Measurements from ENCODE around the gene NME9. TPM values are rescaled to one million over a fixed set of nuclear protein-coding genes. Genes with fewer than 3 reads are reported as not detected.

NME9 gene
- total and polyA plus RNA-seq, 10 of the 15 experiments (the other 5 are each of a cell fraction or from before 2014, with no cell fraction given), result 0.09 to 0.68 (median 0.22) TPM; not detected in 6

DNA sequence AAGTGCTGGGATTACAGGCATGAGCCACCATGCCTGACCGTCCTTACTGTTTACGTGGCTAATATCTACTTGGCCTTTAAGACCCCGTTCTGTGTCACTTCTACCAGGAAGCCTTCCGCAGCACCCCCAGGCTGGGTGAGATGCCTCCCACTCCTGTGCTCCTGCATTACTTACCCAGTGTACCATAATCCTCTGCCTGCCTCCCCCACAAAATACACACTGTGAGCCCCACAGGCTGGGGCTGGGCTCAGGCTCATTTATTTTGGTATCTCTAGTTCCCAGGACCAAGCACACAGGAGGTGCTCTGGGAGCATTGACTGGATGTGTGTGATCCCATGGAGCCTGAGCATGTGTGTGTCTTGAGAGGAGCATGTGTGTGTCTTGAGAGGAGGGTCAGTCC is 33.7 kb upstream of the NME9 start (continued):
- TF ChIP-seq TCF3 (IDR thresholded peaks at IDR 0.05; ENCODE audit: borderline replicate concordance, insufficient read depth, low read depth, low read length), result no peak
- no peak for TF ChIP-seq POLR2A (IDR thresholded peaks at IDR 0.05; ENCODE audit: low read depth, low read length)
- no peak for TF ChIP-seq EGR1 (IDR thresholded peaks at IDR 0.05; ENCODE audit: borderline replicate concordance in 1 of 2, low read depth in 2 of 2, low read length in 2 of 2)
- TF ChIP-seq, protein P1, sequence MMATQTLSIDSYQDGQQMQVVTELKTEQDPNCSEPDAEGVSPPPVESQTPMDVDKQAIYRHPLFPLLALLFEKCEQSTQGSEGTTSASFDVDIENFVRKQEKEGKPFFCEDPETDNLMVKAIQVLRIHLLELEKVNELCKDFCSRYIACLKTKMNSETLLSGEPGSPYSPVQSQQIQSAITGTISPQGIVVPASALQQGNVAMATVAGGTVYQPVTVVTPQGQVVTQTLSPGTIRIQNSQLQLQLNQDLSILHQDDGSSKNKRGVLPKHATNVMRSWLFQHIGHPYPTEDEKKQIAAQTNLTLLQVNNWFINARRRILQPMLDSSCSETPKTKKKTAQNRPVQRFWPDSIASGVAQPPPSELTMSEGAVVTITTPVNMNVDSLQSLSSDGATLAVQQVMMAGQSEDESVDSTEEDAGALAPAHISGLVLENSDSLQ (IDR thresholded peaks at IDR 0.05), result no peak
- TF ChIP-seq RFX5 (IDR thresholded peaks at IDR 0.05; ENCODE audit: low read depth, low read length), result no peak
- no peak for TF ChIP-seq TARDBP (IDR thresholded peaks at IDR 0.05; ENCODE audit: borderline replicate concordance)

DNA sequence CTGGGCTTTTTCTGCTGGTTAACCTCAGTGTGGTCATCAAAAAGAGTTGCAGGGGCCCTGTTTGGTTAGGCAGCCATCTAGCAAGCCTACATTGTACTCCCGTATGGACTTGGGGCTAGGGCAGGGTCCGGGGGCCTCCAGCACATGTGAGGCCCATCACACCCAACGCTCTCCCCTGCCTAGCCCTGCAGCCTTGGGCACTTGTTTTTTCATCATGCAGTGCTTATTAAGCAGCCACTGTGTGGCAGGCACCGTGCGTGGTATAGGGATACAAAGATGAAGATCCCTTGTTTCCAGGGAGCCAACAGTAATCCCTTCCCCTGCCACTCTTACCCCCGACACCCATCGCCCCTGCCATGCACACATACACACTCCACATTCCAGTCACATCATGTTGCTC is 32.9 kb upstream of the NME9 start:
- no peak for FAIRE-seq
- Histone ChIP-seq H3K4me1 (ENCODE audit: control insufficient read depth, insufficient read depth, low read length) (no peaks in the 10 kb centered on the region), H3K9ac (ENCODE audit: control insufficient read depth, insufficient read depth, low read length) (no peak overlapping the region), H2AFZ (ENCODE audit: control insufficient read depth, low read depth, low read length) (no peak overlapping the region), H3K4me3 (no peak overlapping the region), H3K79me2 (ENCODE audit: control insufficient read depth, insufficient read depth, low read length) (no peaks in the 10 kb centered on the region), H3K36me3 (ENCODE audit: control insufficient read depth in 2 of 2, insufficient read depth in 2 of 2, low read length in 1 of 2) (no peaks in the 10 kb centered on the region), H3K27ac (ENCODE audit: control insufficient read depth, insufficient read depth) (no peak overlapping the region), H3K9me3 (replicated peaks; ENCODE audit: control insufficient read depth, insufficient read depth, low read length) (no peaks in the 10 kb centered on the region), H3K27me3 (replicated peaks in 1 of 2; ENCODE audit: control insufficient read depth in 2 of 2, insufficient read depth in 2 of 2, low read length in 1 of 2) (peaks cover 1 to 3% of the 10 kb centered on the region in 2 experiments), H4K20me1 (ENCODE audit: control insufficient read depth, insufficient read depth) (peaks cover 2% of the 10 kb centered on the region; the same call in 1 of the 2 replicates), H3K4me2 (ENCODE audit: control insufficient read depth, insufficient read depth) (no peak overlapping the region)
- intact Hi-C loops (cut with micrococcal nuclease; ENCODE audit: unreplicated experiment) (no loop called here), in situ Hi-C loops (cut with MboI) (no loop called here)
- POLR2A ChIA-PET, result no interaction called here
- RAD21 ChIA-PET (ENCODE audit: unreplicated experiment), result no interaction called here
- WGBS (ENCODE audit: insufficient coverage, insufficient replicate concordance, low lambda C conversion rate, missing lambda C conversion rate), result 21% methylated on average over 7 of the region's 7 CpGs
- no peak for DNase-seq (ENCODE audit: low read depth, low spot score)
- BruUV-seq (replicated peaks), result no TSS peak
- CTCF ChIA-PET, result no interaction called here
- SMC1A ChIA-PET (ENCODE audit: uncharacterized antibody, unreplicated experiment), result no interaction called here
- ATAC-seq, result no peak
- TF ChIP-seq HDAC6 (IDR thresholded peaks at IDR 0.05; ENCODE audit: unreplicated experiment), result no peak
- no peak for TF ChIP-seq ZSCAN29 (IDR thresholded peaks at IDR 0.05)
- TF ChIP-seq WRNIP1 (IDR thresholded peaks at IDR 0.05; ENCODE audit: borderline replicate concordance, low read depth, low read length), result no peak
- TF ChIP-seq CEBPB (IDR thresholded peaks at IDR 0.05; ENCODE audit: borderline replicate concordance in 1 of 2, low read depth in 2 of 2, low read length in 2 of 2), result no peak
- no peak for TF ChIP-seq RUNX3 (IDR thresholded peaks at IDR 0.05; ENCODE audit: low read length)
- TF ChIP-seq RFX5 (IDR thresholded peaks at IDR 0.05; ENCODE audit: low read depth, low read length), result no peak

Data from GM12878 (cell line).